B cell (primary cell): ENCODE data around the gene GAD2. TPM values are rescaled to one million over a fixed set of nuclear protein-coding genes. Genes with fewer than 3 reads are reported as not detected.

Experiments
- ATAC-seq: fragments of 200-7000 bp; cut with Tn5 transposase; one replicate; pipeline ENCODE4 v1.10.0; 2021; ENCODE audit warnings: low read depth, mild to moderate bottlenecking, moderate number of reproducible peaks, moderate library complexity
- CTCF ChIA-PET: fragments of 350-600 bp; sonication (Branson Sonifier 250); formaldehyde crosslinking; loops from one replicate; lab custom pipeline; 2021; ENCODE audit warnings: antibody characterized with exemption, inconsistent platforms; lab: Charles Lee
- POLR2A ChIA-PET: fragments of 350-600 bp; sonication (Branson Sonifier 250); formaldehyde crosslinking; loops from one replicate; lab custom pipeline; 2021; ENCODE audit warnings: antibody characterized with exemption; lab: Charles Lee
- DNase-seq: peaks from one replicate; pipeline ENCODE4 v3.0.0; 2013
- H2AFZ ChIP-seq: 2 replicates; pipeline ENCODE4 v1.6.1; 2012; ENCODE audit warnings: mild to moderate bottlenecking, low read depth, low read length; ENCODE audit not compliant: insufficient read depth, poor library complexity, severe bottlenecking
- H3K27ac ChIP-seq, 2 donors: 1 replicate in 1 of 2; 2 replicates in 1 of 2; pipeline ENCODE4 v1.5.1; 2012 to 2013; ENCODE audit warnings: low read length in 2 of 2, mild to moderate bottlenecking in 2 of 2, moderate library complexity in 1 of 2
- H3K27me3 ChIP-seq, 4 experiments: fragments of 200-600 bp in 1 of 4; sonication (generic) in 1 of 4; replicated peaks in 1 of 4; 1 replicate in 2 of 4; 2 replicates in 2 of 4; pipeline versions ENCODE4 v1.6.1 to v1.7.0; 2013 to 2016; ENCODE audit warnings: low read length in 3 of 4, mild to moderate bottlenecking in 2 of 4, mixed read lengths in 1 of 4, moderate library complexity in 1 of 4; ENCODE audit not compliant: insufficient read depth in 4 of 4, control insufficient read depth in 3 of 4; ENCODE audit errors: control extremely low read depth in 1 of 4
- H3K36me3 ChIP-seq, 2 experiments: replicated peaks in 1 of 2; 1 replicate in 1 of 2; 2 replicates in 1 of 2; pipeline versions ENCODE4 v1.6.1 to v1.7.1; 2013; ENCODE audit warnings: low read length in 1 of 2; ENCODE audit not compliant: insufficient read depth in 2 of 2, control insufficient read depth in 1 of 2; ENCODE audit errors: control extremely low read depth in 1 of 2, extremely low read depth in 1 of 2
- H3K4me1 ChIP-seq, 2 donors: fragments of 200-600 bp in 1 of 2; sonication (generic) in 1 of 2; 1 replicate in 1 of 2; 2 replicates in 1 of 2; pipeline versions ENCODE4 v1.5.1 to v1.6.1; 2013 to 2017; ENCODE audit warnings: low read length in 2 of 2; ENCODE audit not compliant: control insufficient read depth in 2 of 2, insufficient read depth in 2 of 2
- H3K4me2 ChIP-seq: replicated peaks from 2 replicates; pipeline ENCODE3; 2012; ENCODE audit warnings: mild to moderate bottlenecking, low read depth, low read length; ENCODE audit not compliant: poor library complexity, severe bottlenecking
- H3K4me3 ChIP-seq, 5 experiments: fragments of 200-600 bp in 1 of 5; sonication (generic) in 1 of 5; 1 replicate in 3 of 5; 2 replicates in 2 of 5; pipeline versions ENCODE4 v1.5.1 to v1.7.0; 2011 to 2016; ENCODE audit warnings: low read length in 4 of 5, mild to moderate bottlenecking in 4 of 5, low read depth in 2 of 5, control low read depth in 1 of 5, moderate library complexity in 1 of 5; ENCODE audit not compliant: insufficient read depth in 1 of 5; ENCODE audit errors: control extremely low read depth in 1 of 5, extremely low read depth in 1 of 5
- H3K79me2 ChIP-seq: fragments of 200-600 bp; sonication (generic); one replicate; pipeline ENCODE4 v1.6.0; 2016; ENCODE audit warnings: low read length; ENCODE audit not compliant: control insufficient read depth, insufficient read depth
- H3K9ac ChIP-seq: fragments of 200-600 bp; sonication (generic); 2 replicates; pipeline ENCODE4 v1.6.1; 2017; ENCODE audit warnings: mild to moderate bottlenecking, low read length, moderate library complexity
- H3K9me3 ChIP-seq, 3 donors: one replicate each; pipeline versions ENCODE4 v1.6.1 to v1.7.1; 2013; ENCODE audit warnings: low read length in 2 of 3; ENCODE audit not compliant: control insufficient read depth in 2 of 3, insufficient read depth in 1 of 3; ENCODE audit errors: control extremely low read depth in 1 of 3
- H4K20me1 ChIP-seq: 2 replicates; pipeline ENCODE4 v1.6.0; 2012; ENCODE audit warnings: mild to moderate bottlenecking, low read length; ENCODE audit not compliant: insufficient read depth, control insufficient read depth, poor library complexity, severe bottlenecking
- H3K27ac Mint-ChIP-seq: one replicate; pipeline ENCODE4 v1.8.0; 2021; ENCODE audit warnings: mixed read lengths
- H3K27me3 Mint-ChIP-seq: one replicate; pipeline ENCODE4 v1.8.0; 2021; ENCODE audit warnings: mixed read lengths
- H3K4me1 Mint-ChIP-seq: one replicate; pipeline ENCODE4 v1.8.0; 2021; ENCODE audit warnings: mixed read lengths
- H3K4me3 Mint-ChIP-seq: one replicate; pipeline ENCODE4 v1.8.0; 2021; ENCODE audit warnings: mixed read lengths
- H3K9me3 Mint-ChIP-seq: one replicate; pipeline ENCODE4 v1.8.0; 2022; ENCODE audit warnings: mixed read lengths; ENCODE audit not compliant: insufficient read depth
- CTCF ChIP-seq: fragments of 200-600 bp; IDR thresholded peaks from one replicate; pipeline ENCODE4 v1.8.0; 2022; ENCODE audit warnings: antibody characterized with exemption, mild to moderate bottlenecking
- EZH2 ChIP-seq: IDR thresholded peaks from 2 replicates; pipeline ENCODE4 v1.6.1; 2012; ENCODE audit warnings: borderline replicate concordance, low read depth, mild to moderate bottlenecking, moderate library complexity, low read length; ENCODE audit not compliant: insufficient read depth, poor library complexity, severe bottlenecking
- WGBS: methylation state at CpG from one replicate; pipeline ENCODE4 v1.1.5; 2013; ENCODE audit warnings: missing lambda C conversion rate; ENCODE audit not compliant: insufficient coverage; 5-methylcytosine and 5-hydroxymethylcytosine counted together
- intact Hi-C: fragments of 100-400 bp; cut with micrococcal nuclease; formaldehyde crosslinking; loops from one replicate; pipeline ENCODE4 v1.10.0; 2022
- polyA plus RNA-seq: library from polyadenylated mRNA; depleted of rRNA; stranded (reverse); fragments of >200 nt; gene quantifications from 2 replicates; pipeline ENCODE4 v1.2.3, GENCODE V29; 2012
- total RNA-seq, 2 donors: library from RNA; stranded (reverse); fragments of 120-200 nt in 1 of 2; gene quantifications; 1 replicate in 1 of 2; 2 replicates in 1 of 2; pipeline versions ENCODE4 v1.2.3 to v1.2.4, GENCODE V29; 2013 to 2022

Gene GAD2
- total and polyA plus RNA-seq, 2 donors (not counting 1 experiment from before 2014, with no cell fraction given), result not detected

GRCh38 chr10:26274391-26274790 is 57.8 kb downstream of the GAD2 start:
- ChIA-PET CTCF (no interaction called here), POLR2A (no interaction called here)
- H3K9ac ChIP-seq, result no peak overlapping the region
- H3K36me3 ChIP-seq, result no peaks in the 10 kb centered on the region
- H4K20me1 ChIP-seq, result no peaks in the 10 kb centered on the region
- no peak for DNase-seq
- no peak overlapping the region for H2AFZ ChIP-seq
- H3K27ac Mint-ChIP-seq, result no peak overlapping the region
- H3K27me3 ChIP-seq, result peaks cover 0 to 3% (median 0%) of the 10 kb centered on the region in 4 experiments
- no peak overlapping the region for H3K4me3 ChIP-seq
- H3K9me3 ChIP-seq, result no peaks in the 10 kb centered on the region
- H3K4me1 ChIP-seq, result no peaks in the 10 kb centered on the region
- WGBS, result 94% methylated on average over 5 of the region's 5 CpGs
- H3K79me2 ChIP-seq, result no peaks in the 10 kb centered on the region
- intact Hi-C loops, result no loop called here
- H3K4me2 ChIP-seq, result no peak overlapping the region
- no peak for ATAC-seq
- H3K9me3 Mint-ChIP-seq, result no peaks in the 10 kb centered on the region
- H3K27ac ChIP-seq, result no peak overlapping the region
- TF ChIP-seq EZH2 (no peak), CTCF (no peak)
- H3K27me3 Mint-ChIP-seq, result peaks cover 2% of the 10 kb centered on the region
- no peaks in the 10 kb centered on the region for H3K4me1 Mint-ChIP-seq
- H3K4me3 Mint-ChIP-seq, result no peak overlapping the region

- no peak overlapping the region for H3K4me2 ChIP-seq
- POLR2A ChIA-PET, result no interaction called here
- no peak for ATAC-seq
- no peaks in the 10 kb centered on the region for H3K9me3 ChIP-seq
- TF ChIP-seq EZH2 (no peak), CTCF (no peak)
- peaks cover 0 to 5% (median 0%) of the 10 kb centered on the region in 4 experiments for H3K27me3 ChIP-seq
- Mint-ChIP-seq H3K9me3 (no peaks in the 10 kb centered on the region), H3K4me3 (no peak overlapping the region), H3K27ac (no peak overlapping the region), H3K27me3 (no peaks in the 10 kb centered on the region), H3K4me1 (no peaks in the 10 kb centered on the region)
- H3K36me3 ChIP-seq, result no peaks in the 10 kb centered on the region
- H3K4me1 ChIP-seq, result no peaks in the 10 kb centered on the region
- H3K9ac ChIP-seq, result no peak overlapping the region
- H2AFZ ChIP-seq, result no peak overlapping the region
- CTCF ChIA-PET, result no interaction called here
- H3K27ac ChIP-seq, result no peak overlapping the region
- no peak overlapping the region for H3K4me3 ChIP-seq
- no CpG with 5 or more reads among the region's 3 CpGs for WGBS
- no peak for DNase-seq
- no peaks in the 10 kb centered on the region for H3K79me2 ChIP-seq
- intact Hi-C loops, result no loop called here
- H4K20me1 ChIP-seq, result no peaks in the 10 kb centered on the region
Measured at GRCh38 chr10:26278295-26278694, 61.7 kb downstream of the GAD2 start.
